HG03064 (cell line): Measurements from ENCODE around the gene HRCT1.
"Not testable (repeated sequence)": the region's sequence is repeated elsewhere in the genome, so short reads cannot be mapped to it uniquely, and the experiment has no call there.

Experiments
- ATAC-seq: cut with Tn5 transposase; IDR thresholded peaks from one replicate; pipeline ENCODE4 v1.9.1; 2021; ENCODE audit warnings: low read depth; ENCODE audit not compliant: unreplicated experiment

The HRCT1 gene

DNA sequence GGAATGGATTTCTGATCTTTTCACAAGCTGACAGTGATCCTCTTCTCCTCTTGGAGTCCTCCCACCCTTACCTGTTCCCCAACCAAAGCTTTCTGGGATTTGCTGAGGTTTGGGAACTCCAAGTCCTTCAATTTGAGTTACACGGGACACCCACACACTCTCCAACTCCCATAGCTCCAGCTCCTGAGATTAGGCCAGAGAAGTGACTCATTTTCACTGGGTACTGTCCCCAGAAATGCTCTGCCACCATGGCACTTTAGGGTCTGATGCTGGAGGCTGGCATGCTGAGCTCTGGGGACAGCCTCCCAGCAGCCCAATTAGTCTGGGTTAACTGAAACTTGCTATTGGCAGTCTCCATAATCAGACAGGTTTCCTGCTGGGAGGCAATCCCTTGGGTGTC is 14.0 kb upstream of the HRCT1 start:
- ATAC-seq = no peak

DNA sequence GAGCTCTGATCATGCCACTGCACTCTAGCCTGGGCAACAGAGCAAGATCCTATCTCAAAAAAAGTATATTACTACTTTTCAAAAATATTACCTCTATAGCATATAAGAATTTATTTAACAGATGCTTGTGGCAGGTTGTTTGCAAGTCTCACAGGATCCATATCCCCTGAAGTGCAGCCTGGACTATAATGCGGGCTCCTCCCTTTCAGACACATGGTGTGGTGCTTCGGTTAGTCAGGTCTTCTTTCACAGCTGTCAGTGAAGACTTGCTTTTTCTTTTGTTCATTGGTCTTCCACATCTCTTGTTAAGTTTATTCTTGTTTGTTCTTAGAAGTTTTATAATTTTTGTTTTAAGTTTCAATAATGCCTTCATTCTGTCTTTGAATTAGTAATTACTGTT is 9.4 kb upstream of the HRCT1 start:
- no peak for ATAC-seq

DNA sequence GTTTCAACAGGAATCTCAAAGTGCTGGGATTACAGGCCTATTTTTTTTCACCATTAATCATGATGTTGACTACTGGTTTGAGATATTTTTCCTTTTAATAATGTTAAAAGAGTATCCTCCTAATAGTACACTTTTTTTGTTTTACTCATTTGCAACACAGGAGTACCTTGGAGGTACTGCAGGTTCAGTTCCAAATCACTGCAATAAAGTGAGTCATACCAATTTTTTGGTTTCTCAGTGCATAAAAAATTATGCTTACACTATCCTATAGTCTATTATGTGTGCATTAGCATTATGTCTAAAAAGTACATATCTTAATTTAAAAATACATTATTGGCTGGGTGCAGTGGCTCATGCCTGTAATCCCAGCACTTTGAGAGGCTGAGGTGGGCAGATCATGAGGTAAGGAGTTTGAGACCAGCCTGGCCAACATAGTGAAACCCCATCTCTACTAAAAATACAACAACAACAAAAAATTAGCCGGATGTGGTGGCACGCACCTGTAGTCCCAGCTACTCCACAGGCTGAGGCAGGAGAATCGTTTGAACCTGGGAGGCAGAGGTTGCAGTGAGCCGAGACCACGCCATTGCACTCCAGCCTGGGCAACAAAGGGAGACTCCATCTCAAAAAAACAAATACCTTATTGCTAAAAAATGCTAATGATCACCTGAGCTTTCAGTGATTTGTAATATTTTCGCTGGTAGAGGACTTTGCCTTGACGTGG is 8.5 kb upstream of the HRCT1 start:
- ATAC-seq = not testable (repeated sequence)

DNA sequence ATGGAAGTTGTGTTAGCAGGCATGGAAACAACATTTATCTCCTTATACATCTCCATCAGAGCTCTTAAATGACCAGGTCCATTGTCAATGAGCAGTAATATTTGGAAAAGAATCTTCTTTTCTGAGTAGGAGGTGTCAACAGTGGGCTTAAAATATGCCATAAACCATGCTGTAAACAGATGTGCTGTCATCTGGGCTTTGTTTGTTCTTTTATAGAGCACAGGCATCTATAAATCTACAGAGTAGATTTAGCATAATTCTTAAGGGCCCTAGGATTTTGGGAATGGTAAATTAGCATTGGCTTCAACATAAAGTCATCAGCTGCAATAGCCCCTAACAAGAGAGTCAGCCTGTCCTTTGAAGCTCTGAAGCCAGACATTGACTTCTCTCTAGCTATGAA is 7.7 kb upstream of the HRCT1 start:
- ATAC-seq = no peak

DNA sequence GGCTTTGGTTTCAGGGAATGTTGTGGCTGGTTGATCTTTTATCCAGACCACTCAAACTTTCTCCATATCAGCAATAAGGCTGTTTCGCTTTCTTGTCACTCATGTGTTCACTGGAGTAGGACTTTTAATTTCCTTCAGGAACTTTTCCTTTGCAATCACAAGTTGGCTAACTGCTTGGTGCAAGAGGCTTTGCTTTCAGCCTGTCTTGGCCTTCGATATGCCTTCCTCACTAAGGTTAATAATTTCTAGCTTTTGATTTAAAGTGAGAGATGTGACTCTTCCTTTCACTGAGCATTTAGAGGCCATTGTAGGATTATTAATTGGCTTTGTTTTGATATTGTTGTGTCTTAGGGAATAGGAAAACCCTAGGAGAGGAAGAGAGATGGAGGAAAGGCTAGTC is 7.0 kb upstream of the HRCT1 start:
- ATAC-seq = no peak

DNA sequence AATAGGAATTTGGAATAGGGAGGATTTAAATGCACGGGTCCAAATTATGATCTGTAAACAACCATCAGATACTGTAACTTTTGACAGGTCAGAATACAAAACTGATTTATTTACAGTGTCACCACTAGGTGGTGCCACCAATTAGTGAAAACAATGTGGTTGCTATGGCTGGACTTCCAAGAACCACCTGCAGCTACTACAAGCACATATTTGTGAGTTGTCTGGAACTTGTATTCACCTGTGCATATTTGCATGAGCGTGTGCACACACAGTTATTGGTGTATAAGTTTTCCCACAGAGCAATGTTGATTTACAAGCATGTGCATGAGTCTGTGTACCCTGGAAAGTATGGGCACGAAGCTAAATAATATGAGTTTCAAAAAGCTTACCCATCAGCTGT is 3.0 kb upstream of the HRCT1 start:
- no peak for ATAC-seq

DNA sequence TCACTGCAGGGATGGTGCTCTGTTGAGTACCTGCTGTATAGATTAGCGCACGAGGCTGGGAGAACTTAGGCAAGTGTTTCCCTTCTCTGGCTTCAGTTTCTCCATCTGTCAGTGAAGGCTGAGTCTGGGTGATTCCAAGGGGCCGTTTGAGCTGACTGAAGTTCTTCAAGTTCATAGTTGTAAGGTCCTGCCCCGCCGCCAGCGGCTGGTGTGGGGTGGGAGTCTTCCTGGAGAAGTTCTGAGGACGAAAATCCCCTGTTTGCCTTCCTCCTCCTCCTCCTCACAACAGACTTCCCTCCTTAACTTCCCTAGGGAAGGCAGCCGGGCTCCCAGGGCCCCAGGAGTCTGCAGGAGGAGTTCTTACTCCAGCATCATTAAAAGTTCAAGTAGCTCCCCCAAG is 1.7 kb upstream of the HRCT1 start:
- no peak for ATAC-seq

DNA sequence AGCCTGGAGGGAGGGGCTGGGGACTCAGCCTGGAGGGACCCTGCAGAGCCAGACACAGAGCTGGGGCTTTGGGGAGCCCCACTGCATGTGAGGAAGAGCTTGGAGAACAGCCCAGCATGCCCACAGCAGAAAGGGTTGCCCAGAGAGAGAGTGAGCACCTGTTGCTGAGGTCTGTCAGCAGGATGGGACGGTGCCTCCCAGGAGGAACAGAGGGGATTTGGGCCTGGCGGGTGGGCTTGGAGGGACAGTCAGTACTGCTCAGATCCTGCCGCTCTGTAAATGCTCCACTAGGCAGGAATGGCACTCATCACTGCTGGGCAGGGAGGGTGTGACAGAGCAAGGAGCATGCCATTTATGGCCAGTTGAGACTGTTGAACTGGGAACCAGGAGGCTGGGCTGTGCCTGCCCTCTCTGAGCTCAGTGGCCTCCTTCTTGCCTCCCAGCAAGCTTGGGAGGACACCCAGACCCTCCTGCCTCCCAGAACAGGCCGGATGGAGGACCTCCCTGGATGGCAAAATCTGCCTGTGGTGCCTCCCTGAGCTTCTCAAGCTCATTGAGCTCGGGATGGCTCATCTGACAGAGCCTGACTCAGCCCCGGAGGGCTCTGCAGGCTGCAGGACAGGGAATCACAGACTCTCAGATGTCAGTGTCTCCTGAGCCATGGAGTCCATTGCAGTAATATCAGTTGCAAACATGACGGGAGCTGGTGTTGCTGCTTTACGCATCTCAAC is 786 bp upstream of the HRCT1 start:
- no peak for ATAC-seq

DNA sequence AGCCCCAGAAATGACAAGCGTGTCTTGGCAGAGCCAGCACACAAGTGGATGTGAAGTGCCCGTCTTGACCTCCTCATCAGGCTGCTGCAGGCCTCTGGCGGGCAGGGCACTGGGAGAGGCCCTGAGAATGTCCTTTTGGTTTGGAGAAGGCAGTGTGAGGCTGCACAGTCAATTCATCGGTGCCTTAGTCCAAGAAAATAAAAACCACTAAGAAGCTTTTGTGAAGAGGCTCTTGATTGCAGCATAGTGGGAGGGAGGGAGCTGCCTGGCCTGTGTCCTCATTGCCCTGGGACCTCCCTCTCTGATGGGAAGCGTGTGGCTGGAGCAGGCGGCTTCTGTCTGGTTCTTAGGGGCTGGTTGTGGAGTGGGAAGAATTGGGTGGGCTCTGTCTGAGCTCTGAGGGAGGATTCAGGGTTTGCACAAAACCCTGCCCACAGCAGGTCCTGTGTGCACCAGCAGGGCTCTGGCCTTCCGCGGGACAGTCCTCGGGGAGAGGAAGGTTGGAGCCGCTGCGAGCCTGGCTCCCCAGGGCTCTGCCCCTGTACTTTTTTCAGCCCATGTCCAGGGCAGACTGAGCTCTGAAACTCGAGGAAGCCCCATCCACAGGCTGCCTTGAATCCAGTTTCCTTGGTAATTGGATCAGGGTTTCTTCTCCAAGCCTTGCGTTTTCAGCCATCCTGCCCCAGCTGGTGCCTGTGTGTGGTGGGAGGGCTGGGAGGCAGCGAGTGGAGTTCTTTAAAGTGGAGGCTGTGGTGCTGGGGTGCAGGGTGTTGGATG is 1.1 kb downstream of the HRCT1 start:
- ATAC-seq = no peak

DNA sequence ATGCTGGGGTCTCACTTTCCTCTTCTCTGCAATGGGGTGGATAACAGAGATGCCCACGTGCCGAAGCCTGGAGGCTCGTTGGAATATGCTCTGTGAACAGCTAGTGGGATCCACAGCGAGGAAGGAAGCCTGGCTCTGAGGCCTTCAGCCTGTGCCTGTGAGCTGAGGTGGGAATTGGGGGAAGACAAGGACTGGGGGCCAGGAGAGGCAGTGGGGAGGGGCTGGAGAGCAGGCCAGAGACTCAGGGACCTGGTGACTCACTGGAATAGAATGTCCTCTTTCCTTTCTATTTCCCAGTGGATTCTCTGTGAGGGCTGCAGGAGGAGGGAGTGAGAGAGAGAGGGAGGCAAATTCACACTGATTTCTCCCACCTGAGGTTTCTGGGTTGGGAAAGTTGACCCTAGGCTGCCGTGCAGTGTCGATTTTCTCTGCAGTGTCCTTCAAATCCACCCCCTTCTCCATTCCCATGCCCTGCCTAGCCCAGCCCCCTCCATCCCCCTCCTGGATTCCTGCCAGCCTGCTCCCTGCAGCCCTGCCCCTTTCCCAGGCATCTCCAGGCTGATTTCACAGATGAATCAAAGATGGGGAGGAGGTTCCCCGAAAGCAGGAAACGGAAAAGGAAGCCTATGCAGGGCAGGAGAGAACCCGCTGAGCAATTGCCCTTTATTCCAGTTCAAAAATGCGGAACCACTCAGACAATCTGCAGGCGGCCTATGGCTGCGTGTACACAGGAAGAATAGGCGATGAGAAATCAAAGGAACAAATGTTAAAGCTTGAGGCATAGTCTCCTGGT is 1.9 kb downstream of the HRCT1 start:
- no peak for ATAC-seq

DNA sequence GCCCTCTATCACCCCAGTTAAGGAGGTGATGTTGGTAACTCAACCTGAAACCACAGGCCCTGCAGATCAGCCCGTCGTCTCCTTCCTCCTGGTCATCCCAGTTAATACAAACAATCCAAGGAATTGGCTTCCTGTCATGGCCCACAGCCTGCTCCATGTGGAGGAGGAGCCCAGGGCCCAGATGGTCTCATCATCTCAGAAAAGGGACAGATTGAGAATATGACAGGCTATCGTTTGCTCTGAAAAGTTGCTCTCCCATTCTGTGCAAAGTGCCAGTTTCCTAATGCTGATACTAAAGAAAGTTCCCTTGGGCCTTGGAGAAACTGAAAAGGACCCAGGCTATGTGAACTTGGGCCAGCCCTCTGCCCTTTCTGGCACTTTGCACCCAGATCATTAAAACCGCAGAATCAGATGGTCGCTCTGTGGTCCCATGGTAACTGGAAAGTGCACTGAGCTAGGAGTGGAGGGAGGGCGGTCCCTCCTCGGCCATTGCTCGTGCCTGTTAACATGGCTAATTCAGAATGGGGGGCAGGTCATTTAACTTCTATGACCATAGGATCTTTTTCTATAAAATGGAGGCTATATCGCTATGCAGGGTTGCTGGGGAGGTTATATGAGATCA is 2.6 kb downstream of the HRCT1 start:
- no peak for ATAC-seq

DNA sequence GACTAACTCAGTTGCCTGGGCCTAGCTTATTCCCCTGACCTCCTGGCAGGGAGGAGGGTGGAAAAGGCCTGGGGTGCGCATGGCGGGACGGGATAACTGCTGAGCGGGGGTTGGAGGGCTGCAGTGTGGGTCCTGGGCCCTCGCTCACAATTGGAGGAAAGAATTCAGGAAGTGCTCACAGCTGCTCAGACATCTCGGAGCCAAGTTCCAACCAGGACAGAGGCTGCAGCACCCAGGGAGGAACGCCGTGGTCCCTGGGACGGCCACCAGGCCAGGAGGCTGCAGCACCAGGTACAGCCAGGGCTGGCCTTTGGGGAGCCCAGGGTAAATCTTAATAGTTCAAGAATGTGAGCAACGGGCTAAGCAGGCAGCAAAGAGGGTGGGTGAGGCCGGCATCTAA is 3.3 kb downstream of the HRCT1 start, which contains the start of gene SPAAR:
SPAAR (plus strand) TSS at position 217 of the 400 bp plus-strand sequence. CDS start 974 bp downstream, outside the sequence.
- ATAC-seq = no peak

DNA sequence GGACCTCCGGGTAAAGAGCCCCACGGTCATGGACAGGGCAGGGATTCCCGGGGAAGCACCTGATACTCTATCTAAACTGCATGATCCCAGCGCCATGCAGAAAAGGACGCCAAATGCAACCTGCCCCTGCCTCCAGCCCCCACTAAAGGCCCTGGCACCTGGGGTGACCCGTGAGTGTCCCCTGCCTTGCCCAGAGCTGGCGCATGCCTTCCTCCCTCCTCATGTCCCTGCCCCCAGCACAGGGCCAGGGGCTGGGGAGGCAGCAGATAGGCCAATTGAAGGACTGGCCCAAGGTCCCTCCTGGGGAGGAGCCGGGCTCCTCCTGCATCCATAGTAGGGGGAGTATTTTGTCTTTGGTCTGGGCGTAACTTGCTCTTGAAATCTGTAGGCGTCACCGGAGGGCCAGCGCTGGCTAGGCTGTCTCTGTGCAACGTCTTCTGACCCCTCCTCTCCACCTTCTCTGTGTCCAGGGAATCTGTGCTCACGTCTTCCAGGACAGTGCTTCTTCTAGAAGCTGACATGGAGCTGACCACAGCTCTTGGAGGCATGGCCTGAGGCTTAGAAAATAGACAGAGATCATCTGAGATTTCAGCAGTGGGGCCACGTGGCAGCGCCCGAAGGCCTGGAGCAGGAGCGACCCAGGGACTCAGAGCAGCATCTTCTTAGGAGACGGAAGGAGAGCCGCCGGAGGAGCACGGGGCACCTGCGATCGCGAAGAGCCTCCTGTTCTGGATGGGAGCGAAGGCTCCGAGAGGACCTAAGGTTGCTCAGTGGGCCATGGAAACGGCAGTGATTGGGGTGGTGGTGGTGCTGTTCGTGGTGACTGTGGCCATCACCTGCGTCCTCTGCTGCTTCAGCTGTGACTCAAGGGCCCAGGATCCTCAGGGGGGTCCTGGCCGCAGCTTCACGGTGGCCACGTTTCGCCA is 3.9 kb downstream of the HRCT1 start:
- ATAC-seq = no peak

DNA sequence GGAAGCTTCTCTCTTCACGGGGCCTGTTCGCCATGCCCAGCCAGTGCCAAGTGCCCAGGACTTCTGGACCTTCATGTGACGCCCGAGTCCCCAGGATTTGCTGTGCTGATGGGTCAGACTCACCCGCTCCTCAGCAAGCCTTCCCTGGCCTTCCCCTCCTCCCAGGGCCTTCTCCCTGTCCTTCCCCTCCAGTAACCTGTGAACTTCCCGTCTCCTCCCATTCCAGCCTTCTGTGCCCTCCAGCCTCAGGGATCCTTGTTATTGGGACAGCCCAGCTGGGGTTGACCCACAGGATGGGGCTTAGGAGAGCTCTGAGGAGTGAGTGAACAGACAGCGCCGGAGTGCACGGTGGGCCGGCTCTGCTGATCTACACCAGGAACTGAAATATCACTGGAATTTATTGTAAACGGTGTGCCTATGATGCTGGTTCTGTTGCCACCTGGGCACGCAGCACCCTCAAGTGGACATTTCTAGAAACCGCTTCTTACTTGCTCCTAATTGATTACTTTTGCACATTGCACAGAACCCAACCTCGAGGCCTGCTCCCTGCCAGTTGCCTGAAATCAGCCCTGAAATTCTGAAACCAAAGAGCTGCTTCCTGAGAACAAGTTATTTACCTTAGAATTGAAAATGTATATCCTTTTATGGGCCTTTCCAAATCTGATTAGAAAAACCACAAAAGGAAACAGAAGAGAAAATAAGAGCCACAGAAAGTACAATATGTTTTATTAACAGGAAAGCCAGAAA is 4.8 kb downstream of the HRCT1 start:
- ATAC-seq = no peak

DNA sequence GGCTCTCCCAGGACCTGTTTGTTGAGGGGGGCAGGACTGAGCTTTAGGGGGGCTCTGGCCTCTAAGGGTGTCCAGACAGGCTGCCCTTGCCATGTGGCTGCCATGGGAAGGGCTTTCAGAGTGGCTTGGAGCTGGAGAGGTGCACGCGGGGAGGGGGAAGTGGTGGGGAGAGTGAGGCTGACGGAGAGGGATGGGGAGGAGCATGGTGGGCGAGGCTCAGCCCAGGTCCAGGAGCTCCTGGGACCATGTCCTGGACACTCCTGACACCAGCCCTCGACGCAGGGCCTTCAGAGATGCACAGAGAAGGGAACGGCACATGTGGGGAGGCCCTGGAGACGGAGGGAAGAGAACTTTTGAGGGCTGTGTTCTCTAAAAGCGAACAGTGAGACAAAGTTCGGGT is 5.7 kb downstream of the HRCT1 start:
- ATAC-seq = no peak

DNA sequence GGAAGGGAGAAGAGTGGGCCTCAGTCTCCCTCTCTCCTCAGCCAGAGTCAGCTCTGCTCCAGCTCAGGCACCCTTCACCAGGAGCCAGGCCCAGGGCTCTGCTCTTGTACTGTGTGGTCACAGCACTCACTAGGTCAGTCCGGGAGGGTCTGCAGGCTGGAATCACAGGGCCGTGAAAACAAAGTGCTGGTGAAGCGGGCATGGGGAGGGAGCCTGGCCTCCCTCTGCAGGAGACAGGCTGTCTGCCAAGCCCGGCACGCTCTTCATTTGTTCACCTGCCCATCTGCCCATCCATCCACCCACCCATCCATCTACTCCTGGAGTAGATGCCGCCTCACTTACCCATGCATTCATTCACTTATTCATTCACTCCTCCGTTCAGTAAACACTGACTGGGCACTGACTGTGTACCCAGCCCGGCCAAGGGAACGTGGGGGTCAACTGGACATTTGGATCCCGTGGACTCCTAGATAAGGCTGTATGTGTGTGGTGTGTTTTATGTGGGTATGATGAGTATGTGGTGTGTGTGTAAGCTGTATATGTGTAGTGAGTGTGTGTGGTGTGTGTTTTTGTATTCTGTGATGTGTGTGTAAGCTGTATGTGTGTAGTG is 6.9 kb downstream of the HRCT1 start:
- no peak for ATAC-seq

DNA sequence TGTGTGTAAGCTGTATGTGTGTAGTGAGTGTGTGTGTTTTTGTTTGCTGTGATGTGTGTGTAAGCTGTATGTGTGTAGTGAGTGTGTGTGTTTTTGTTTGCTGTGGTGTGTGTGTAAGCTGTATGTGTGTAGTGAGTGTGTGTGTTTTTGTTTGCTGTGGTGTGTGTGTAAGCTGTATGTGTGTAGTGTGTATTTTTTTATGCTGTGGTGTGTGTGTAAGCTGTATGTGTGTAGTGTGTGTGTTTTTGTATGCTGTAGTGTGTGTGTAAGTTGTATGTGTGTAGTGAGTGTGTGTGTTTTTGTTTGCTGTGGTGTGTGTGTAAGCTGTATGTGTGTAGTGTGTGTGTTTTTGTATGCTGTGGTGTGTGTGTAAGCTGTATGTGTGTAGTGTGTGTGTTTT is 7.4 kb downstream of the HRCT1 start:
- ATAC-seq = not testable (repeated sequence)

DNA sequence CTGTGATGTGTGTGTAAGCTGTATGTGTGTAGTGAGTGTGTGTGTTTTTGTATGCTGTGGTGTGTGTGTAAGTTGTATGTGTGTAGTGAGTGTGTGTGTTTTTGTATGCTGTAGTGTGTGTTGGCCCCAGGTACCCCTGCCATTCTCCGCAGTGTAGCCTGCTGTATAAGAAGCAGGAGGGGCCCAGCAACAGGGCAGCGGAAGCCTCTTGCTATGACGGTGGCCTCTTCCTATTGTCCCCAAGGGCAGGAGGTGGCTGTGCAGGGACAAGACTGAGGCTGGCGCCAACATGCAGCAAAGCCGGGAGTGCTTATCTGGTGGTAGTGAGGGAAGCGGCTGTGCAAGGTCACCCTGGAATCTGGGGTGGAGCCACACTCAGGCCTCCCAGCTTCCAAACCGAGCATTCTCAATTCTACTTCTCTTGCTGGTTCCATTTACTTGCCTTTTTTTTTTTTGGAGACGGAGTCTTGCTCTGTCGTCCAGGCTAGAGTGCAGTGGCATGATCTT is 8.4 kb downstream of the HRCT1 start:
- ATAC-seq = no peak
